ENCODE data around the gene SDK1. TPM values are rescaled to one million over a fixed set of nuclear protein-coding genes. Genes with fewer than 3 reads are reported as not detected.

The SDK1 gene
- polyA plus RNA-seq, 2 of the 4 experiments (the other 2 are of a cell fraction): 0.12 to 0.28 TPM

GRCh38 chr7:4133491-4134044, 832.5 kb downstream of the SDK1 start:
- Histone ChIP-seq H3K27ac (no peak overlapping the region), H3K4me1 (no peaks in the 10 kb centered on the region), H3K4me3 (no peak overlapping the region), H3K9me3 (no peaks in the 10 kb centered on the region), H3K4me2 (no peak overlapping the region)
- ATAC-seq (no peak), DNase-seq (ENCODE audit: low read depth in 1 of 2, low spot score in 1 of 2) (no peak), FAIRE-seq (no peak)
- CTCF ChIA-PET: no interaction called here
- POLR2A ChIA-PET: no interaction called here
- TF ChIP-seq, protein P1, sequence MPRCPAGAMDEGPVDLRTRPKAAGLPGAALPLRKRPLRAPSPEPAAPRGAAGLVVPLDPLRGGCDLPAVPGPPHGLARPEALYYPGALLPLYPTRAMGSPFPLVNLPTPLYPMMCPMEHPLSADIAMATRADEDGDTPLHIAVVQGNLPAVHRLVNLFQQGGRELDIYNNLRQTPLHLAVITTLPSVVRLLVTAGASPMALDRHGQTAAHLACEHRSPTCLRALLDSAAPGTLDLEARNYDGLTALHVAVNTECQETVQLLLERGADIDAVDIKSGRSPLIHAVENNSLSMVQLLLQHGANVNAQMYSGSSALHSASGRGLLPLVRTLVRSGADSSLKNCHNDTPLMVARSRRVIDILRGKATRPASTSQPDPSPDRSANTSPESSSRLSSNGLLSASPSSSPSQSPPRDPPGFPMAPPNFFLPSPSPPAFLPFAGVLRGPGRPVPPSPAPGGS (IDR thresholded peaks at IDR 0.05): no peak
- no peak for TF ChIP-seq EHF (CRISPR knock-in tag; IDR thresholded peaks at IDR 0.05)
- no peak for TF ChIP-seq MAFK (IDR thresholded peaks at IDR 0.05; ENCODE audit: partially characterized antibody)
- TF ChIP-seq ELK1 (IDR thresholded peaks at IDR 0.05; ENCODE audit: low read depth, low read length): no peak
- TF ChIP-seq NPAS2 (CRISPR knock-in tag; IDR thresholded peaks at IDR 0.05; ENCODE audit: borderline replicate concordance): no peak
- no peak for TF ChIP-seq FOXS1 (CRISPR knock-in tag; IDR thresholded peaks at IDR 0.05)
- no peak for TF ChIP-seq PBX3 (IDR thresholded peaks at IDR 0.05)
- WGBS (ENCODE audit: missing lambda C conversion rate): 47% methylated on average over 8 of the region's 8 CpGs

GRCh38 chr7:4134204-4134603, 833.2 kb downstream of the SDK1 start:
- Histone ChIP-seq H3K9me3 (no peaks in the 10 kb centered on the region), H3K4me2 (no peak overlapping the region), H3K4me1 (no peaks in the 10 kb centered on the region), H3K27ac (no peak overlapping the region), H3K4me3 (no peak overlapping the region)
- 53% methylated on average over 5 of the region's 7 CpGs for WGBS (ENCODE audit: missing lambda C conversion rate)
- ChIA-PET CTCF (no interaction called here), POLR2A (no interaction called here)
- TF ChIP-seq, protein P2, sequence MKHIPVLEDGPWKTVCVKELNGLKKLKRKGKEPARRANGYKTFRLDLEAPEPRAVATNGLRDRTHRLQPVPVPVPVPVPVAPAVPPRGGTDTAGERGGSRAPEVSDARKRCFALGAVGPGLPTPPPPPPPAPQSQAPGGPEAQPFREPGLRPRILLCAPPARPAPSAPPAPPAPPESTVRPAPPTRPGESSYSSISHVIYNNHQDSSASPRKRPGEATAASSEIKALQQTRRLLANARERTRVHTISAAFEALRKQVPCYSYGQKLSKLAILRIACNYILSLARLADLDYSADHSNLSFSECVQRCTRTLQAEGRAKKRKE (CRISPR knock-in tag; IDR thresholded peaks at IDR 0.05; ENCODE audit: low read depth): no peak
- no peak for TF ChIP-seq JUNB (IDR thresholded peaks at IDR 0.05)
- TF ChIP-seq, protein P3, sequence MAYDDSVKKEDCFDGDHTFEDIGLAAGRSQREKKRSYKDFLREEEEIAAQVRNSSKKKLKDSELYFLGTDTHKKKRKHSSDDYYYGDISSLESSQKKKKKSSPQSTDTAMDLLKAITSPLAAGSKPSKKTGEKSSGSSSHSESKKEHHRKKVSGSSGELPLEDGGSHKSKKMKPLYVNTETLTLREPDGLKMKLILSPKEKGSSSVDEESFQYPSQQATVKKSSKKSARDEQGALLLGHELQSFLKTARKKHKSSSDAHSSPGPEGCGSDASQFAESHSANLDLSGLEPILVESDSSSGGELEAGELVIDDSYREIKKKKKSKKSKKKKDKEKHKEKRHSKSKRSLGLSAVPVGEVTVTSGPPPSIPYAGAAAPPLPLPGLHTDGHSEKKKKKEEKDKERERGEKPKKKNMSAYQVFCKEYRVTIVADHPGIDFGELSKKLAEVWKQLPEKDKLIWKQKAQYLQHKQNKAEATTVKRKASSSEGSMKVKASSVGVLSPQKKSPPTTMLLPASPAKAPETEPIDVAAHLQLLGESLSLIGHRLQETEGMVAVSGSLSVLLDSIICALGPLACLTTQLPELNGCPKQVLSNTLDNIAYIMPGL (CRISPR knock-in tag; IDR thresholded peaks at IDR 0.05; ENCODE audit: borderline replicate concordance): no peak
- TF ChIP-seq KDM1A (IDR thresholded peaks at IDR 0.05; ENCODE audit: low read depth): no peak
- TF ChIP-seq NPAS2 (CRISPR knock-in tag; IDR thresholded peaks at IDR 0.05; ENCODE audit: borderline replicate concordance): no peak
- no peak for TF ChIP-seq MAFK (IDR thresholded peaks at IDR 0.05; ENCODE audit: partially characterized antibody)
- no peak for TF ChIP-seq PBX3 (IDR thresholded peaks at IDR 0.05)
- TF ChIP-seq EP300 (IDR thresholded peaks at IDR 0.05): no peak
- no peak for TF ChIP-seq TP53 (CRISPR knock-in tag; IDR thresholded peaks at IDR 0.05)
- TF ChIP-seq FOSB (CRISPR knock-in tag; IDR thresholded peaks at IDR 0.05): no peak
- ATAC-seq (no peak), FAIRE-seq (no peak), DNase-seq (ENCODE audit: low read depth in 1 of 2, low spot score in 1 of 2) (no peak)

GRCh38 chr7:4134631-4135030, 833.6 kb downstream of the SDK1 start:
- ChIA-PET POLR2A (no interaction called here), CTCF (no interaction called here)
- FAIRE-seq: no peak
- 65% methylated on average over 8 of the region's 20 CpGs for WGBS (ENCODE audit: missing lambda C conversion rate)
- no peak for DNase-seq (ENCODE audit: low read depth in 1 of 2, low spot score in 1 of 2)
- no peaks in the 10 kb centered on the region for H3K4me1 ChIP-seq
- no peak for ATAC-seq
- H3K4me2 ChIP-seq: no peak overlapping the region
- H3K9me3 ChIP-seq: no peaks in the 10 kb centered on the region
- H3K4me3 ChIP-seq: no peak overlapping the region
- no peak overlapping the region for H3K27ac ChIP-seq
- TF ChIP-seq FOSL2 (IDR thresholded peaks at IDR 0.05) (no peak), FOSL2 (CRISPR knock-in tag; IDR thresholded peaks at IDR 0.05) (no peak), ELK1 (IDR thresholded peaks at IDR 0.05; ENCODE audit: low read depth, low read length) (no peak), POLR2A (IDR thresholded peaks at IDR 0.05; ENCODE audit: low read length) (no peak), TFCP2L1 (CRISPR knock-in tag; IDR thresholded peaks at IDR 0.05) (no peak), RCOR1 (IDR thresholded peaks at IDR 0.05; ENCODE audit: low read depth, low read length) (no peak), USF2 (IDR thresholded peaks at IDR 0.05) (no peak)
- TF ChIP-seq, protein P4, sequence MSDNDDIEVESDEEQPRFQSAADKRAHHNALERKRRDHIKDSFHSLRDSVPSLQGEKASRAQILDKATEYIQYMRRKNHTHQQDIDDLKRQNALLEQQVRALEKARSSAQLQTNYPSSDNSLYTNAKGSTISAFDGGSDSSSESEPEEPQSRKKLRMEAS (IDR thresholded peaks at IDR 0.05): no peak
- TF ChIP-seq, protein P1 (IDR thresholded peaks at IDR 0.05): no peak
- TF ChIP-seq, protein P5, sequence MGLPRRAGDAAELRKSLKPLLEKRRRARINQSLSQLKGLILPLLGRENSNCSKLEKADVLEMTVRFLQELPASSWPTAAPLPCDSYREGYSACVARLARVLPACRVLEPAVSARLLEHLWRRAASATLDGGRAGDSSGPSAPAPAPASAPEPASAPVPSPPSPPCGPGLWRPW (IDR thresholded peaks at IDR 0.05): no peak

All from A549 (cell line).